ENCODE data around the gene SSU72. TPM values are rescaled to one million over a fixed set of nuclear protein-coding genes. Genes with fewer than 3 reads are reported as not detected.
A peak's percentile ranks its signal among the peaks of the same experiment; 100 is the strongest.
"Not testable (repeated sequence)": the region's sequence is repeated elsewhere in the genome, so short reads cannot be mapped to it uniquely, and the experiment has no call there.

Gene SSU72
- total RNA-seq, 2 experiments from 2014 or later = 95.4 to 101 TPM

DNA sequence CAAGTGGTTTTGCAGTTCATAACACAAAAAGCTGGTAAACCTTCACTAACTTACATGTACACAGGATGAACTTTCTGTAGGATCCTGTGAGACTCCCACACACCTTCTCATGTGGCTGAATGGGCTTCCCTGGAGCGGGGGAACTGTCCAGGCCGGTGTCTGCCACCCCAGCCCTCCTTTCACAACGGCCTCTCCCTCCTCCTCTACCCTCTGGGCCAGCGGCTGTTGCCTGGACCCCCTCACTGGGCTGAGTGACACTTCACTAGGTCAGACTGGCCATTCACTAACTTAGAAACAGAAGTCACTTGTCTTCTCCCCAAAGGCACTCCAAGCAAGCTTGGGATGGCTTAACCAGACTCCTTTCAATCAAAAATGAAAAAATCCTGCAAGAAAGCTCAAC, 16.1 kb downstream of the SSU72 start:
- Mint-ChIP-seq H3K36me3 (ENCODE audit: low read depth) (peaks cover 40% of the 10 kb centered on the region), H3K4me3 (no peak overlapping the region), H3K9me3 (no peaks in the 10 kb centered on the region), H3K27me3 (no peaks in the 10 kb centered on the region), H3K27ac (peak overlapping the region; percentile 18), H3K4me1 (ENCODE audit: low read depth) (peaks cover 3% of the 10 kb centered on the region)
- Histone ChIP-seq H3K27me3 (ENCODE audit: control insufficient read depth in 1 of 2, insufficient read depth in 2 of 2, low read length in 2 of 2) (no peaks in the 10 kb centered on the region), H3K4me3 (ENCODE audit: low read length) (no peak overlapping the region), H3K4me1 (ENCODE audit: insufficient read depth, low read length) (no peaks in the 10 kb centered on the region), H3K36me3 (ENCODE audit: insufficient read depth, low read length) (peaks cover 31% of the 10 kb centered on the region), H3K9me3 (ENCODE audit: control insufficient read depth in 1 of 2, insufficient read depth in 1 of 2, low read length in 2 of 2) (no peaks in the 10 kb centered on the region), H3K27ac (ENCODE audit: low read depth in 1 of 2, low read length in 2 of 2) (no peak overlapping the region)
- intact Hi-C loops (cut with DNase I, micrococcal nuclease) = no loop called here
- CTCF ChIA-PET = no interaction called here
- no peak for DNase-seq
- TF ChIP-seq, protein P1, sequence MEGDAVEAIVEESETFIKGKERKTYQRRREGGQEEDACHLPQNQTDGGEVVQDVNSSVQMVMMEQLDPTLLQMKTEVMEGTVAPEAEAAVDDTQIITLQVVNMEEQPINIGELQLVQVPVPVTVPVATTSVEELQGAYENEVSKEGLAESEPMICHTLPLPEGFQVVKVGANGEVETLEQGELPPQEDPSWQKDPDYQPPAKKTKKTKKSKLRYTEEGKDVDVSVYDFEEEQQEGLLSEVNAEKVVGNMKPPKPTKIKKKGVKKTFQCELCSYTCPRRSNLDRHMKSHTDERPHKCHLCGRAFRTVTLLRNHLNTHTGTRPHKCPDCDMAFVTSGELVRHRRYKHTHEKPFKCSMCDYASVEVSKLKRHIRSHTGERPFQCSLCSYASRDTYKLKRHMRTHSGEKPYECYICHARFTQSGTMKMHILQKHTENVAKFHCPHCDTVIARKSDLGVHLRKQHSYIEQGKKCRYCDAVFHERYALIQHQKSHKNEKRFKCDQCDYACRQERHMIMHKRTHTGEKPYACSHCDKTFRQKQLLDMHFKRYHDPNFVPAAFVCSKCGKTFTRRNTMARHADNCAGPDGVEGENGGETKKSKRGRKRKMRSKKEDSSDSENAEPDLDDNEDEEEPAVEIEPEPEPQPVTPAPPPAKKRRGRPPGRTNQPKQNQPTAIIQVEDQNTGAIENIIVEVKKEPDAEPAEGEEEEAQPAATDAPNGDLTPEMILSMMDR (IDR thresholded peaks at IDR 0.05) = no peak
- POLR2A ChIA-PET = interaction anchor here (0.9 kb wide), 1 partner anchor 10 kb away, joined by 3 read pairs; no protein-coding TSS in a partner anchor
- no peak for ATAC-seq (ENCODE audit: poor library complexity)

DNA sequence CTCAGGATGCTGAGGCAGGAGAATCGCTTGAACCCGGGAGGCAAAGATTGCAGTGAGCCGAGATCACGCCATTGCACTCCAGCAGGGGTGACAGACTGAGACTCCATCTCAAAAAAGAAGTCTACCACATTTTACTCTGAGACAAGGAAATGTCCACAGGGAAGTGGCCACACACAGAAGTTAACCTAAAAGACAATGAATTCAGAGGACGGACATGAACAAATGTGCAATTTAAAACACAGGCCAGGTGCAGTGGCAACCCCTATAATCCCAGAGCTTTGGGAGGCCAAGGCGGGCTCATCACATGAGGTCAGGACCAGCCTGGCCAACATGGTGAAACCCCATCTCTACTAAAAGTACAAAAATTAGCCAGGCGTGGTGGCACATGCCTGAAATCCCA, 17.0 kb downstream of the SSU72 start:
- H3K4me3 Mint-ChIP-seq; CTCF ChIA-PET; DNase-seq; H3K27me3 ChIP-seq (ENCODE audit: control insufficient read depth in 1 of 2, insufficient read depth in 2 of 2, low read length in 2 of 2); H3K9me3 ChIP-seq (ENCODE audit: control insufficient read depth in 1 of 2, insufficient read depth in 1 of 2, low read length in 2 of 2); H3K27ac ChIP-seq (ENCODE audit: low read depth in 1 of 2, low read length in 2 of 2); ATAC-seq (ENCODE audit: poor library complexity); POLR2A ChIA-PET; H3K4me1 Mint-ChIP-seq (ENCODE audit: low read depth); intact Hi-C loops (cut with DNase I, micrococcal nuclease); H3K4me3 ChIP-seq (ENCODE audit: low read length); H3K9me3 Mint-ChIP-seq; H3K27me3 Mint-ChIP-seq; H3K27ac Mint-ChIP-seq; H3K4me1 ChIP-seq (ENCODE audit: insufficient read depth, low read length): not testable (repeated sequence)
- H3K36me3 ChIP-seq (ENCODE audit: insufficient read depth, low read length) = peaks cover 23% of the 10 kb centered on the region
- peaks cover 34% of the 10 kb centered on the region for H3K36me3 Mint-ChIP-seq (ENCODE audit: low read depth)

DNA sequence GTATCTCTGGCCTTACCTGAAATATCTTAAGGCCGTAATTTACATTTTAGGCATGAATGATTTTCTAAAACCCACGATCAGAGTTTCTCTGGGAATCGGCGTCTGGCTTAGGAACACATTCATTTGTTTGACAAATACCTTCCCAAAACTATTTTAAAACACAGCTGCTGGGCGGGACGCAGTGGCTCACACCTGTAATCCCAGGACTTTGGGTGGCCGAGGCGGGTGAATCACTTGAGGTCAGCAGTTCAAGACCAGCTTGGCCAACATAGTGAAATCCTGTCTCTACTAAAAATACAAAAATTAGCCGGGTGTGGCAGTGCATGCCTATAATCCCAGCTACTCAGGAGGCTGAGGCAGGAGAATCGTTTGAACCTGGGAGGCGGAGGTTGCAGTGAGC, 17.7 kb downstream of the SSU72 start:
- H3K4me3 Mint-ChIP-seq; H3K9me3 Mint-ChIP-seq; intact Hi-C loops (cut with DNase I, micrococcal nuclease); H3K4me1 Mint-ChIP-seq (ENCODE audit: low read depth); H3K27me3 ChIP-seq (ENCODE audit: control insufficient read depth in 1 of 2, insufficient read depth in 2 of 2, low read length in 2 of 2); CTCF ChIA-PET; POLR2A ChIA-PET; ATAC-seq (ENCODE audit: poor library complexity); H3K9me3 ChIP-seq (ENCODE audit: control insufficient read depth in 1 of 2, insufficient read depth in 1 of 2, low read length in 2 of 2); H3K27ac Mint-ChIP-seq; H3K27ac ChIP-seq (ENCODE audit: low read depth in 1 of 2, low read length in 2 of 2); H3K4me1 ChIP-seq (ENCODE audit: insufficient read depth, low read length); H3K4me3 ChIP-seq (ENCODE audit: low read length); DNase-seq; H3K27me3 Mint-ChIP-seq: not testable (repeated sequence)
- H3K36me3 ChIP-seq (ENCODE audit: insufficient read depth, low read length) = peaks cover 19% of the 10 kb centered on the region
- peaks cover 26% of the 10 kb centered on the region for H3K36me3 Mint-ChIP-seq (ENCODE audit: low read depth)

DNA sequence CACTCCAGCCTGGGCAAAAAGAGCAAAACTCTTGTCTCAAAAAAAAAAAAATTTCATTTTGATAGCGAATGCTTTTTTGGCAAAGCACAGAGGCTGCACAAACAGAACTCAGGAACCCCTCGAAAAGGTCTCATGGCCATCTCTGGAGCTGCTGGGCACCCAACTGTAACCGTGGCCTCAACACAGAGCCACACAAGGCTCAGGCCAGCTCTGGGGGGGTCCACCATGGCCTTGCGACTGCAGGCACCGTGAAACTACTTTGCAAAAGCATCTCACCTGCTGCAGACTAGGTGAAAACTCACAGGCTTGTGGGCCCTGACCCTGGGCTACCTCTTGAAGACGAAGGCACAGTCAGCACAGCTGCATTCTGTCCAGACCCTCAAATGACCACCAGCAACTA, 18.2 kb downstream of the SSU72 start:
- H3K27me3 ChIP-seq (ENCODE audit: control insufficient read depth in 1 of 2, insufficient read depth in 2 of 2, low read length in 2 of 2) = no peaks in the 10 kb centered on the region
- H3K27ac ChIP-seq (ENCODE audit: low read depth in 1 of 2, low read length in 2 of 2) = no peak overlapping the region
- intact Hi-C loops (cut with DNase I, micrococcal nuclease) = no loop called here
- no peak for DNase-seq
- Mint-ChIP-seq H3K4me3 (no peak overlapping the region), H3K27me3 (no peaks in the 10 kb centered on the region), H3K27ac (no peak overlapping the region), H3K4me1 (ENCODE audit: low read depth) (peaks cover 3% of the 10 kb centered on the region), H3K9me3 (no peaks in the 10 kb centered on the region), H3K36me3 (ENCODE audit: low read depth) (peaks cover 22% of the 10 kb centered on the region)
- no peaks in the 10 kb centered on the region for H3K9me3 ChIP-seq (ENCODE audit: control insufficient read depth in 1 of 2, insufficient read depth in 1 of 2, low read length in 2 of 2)
- peaks cover 6% of the 10 kb centered on the region for H3K4me1 ChIP-seq (ENCODE audit: insufficient read depth, low read length)
- POLR2A ChIA-PET = no interaction called here
- ATAC-seq (ENCODE audit: poor library complexity) = no peak
- peaks cover 14% of the 10 kb centered on the region for H3K36me3 ChIP-seq (ENCODE audit: insufficient read depth, low read length)
- CTCF ChIA-PET = no interaction called here
- H3K4me3 ChIP-seq (ENCODE audit: low read length) = no peak overlapping the region
- TF ChIP-seq, protein P1 (IDR thresholded peaks at IDR 0.05) = no peak

Data from CD4-positive, alpha-beta T cell (primary cell).